AG09309 (cell line): ENCODE data around the gene TMOD1.
"Not testable (repeated sequence)": the region's sequence is repeated elsewhere in the genome, so short reads cannot be mapped to it uniquely, and the experiment has no call there.

Experiments used
- DNase-seq: peaks from one replicate; pipeline ENCODE4 v3.0.0-alpha.2; 2010; ENCODE audit warnings: low read depth
- H3K4me3 ChIP-seq: 2 replicates; pipeline ENCODE4 v1.5.1; 2011; ENCODE audit warnings: mild to moderate bottlenecking, low read depth, low read length, moderate library complexity; ENCODE audit not compliant: control insufficient read depth
- TF ChIP-seq, protein P1 (sequence below): IDR thresholded peaks from 2 replicates; pipeline ENCODE4 v1.5.1; 2011; ENCODE audit warnings: mild to moderate bottlenecking, low read depth, low read length, inconsistent platforms; ENCODE audit not compliant: insufficient read depth, control insufficient read depth; ENCODE audit errors: missing control alignments

TMOD1 gene

DNA sequence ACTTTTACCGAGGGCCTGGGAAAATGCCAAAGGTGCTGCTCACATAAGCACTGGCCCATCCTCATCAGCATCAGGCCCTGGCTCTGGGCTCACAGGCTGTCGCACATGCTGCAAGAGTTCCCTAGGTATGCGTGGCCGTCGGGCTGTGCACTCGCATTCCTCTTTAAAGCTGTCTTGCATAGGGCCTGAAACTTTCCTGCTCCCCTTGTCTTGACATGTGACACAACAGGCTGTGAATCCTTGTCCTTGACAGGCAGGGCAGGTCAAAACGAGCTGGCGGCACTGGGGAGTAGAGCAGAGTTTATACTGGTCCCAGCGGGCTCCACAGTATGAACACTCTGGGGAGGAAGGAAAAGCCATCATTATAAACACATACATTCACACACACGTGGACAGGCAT is 101.0 kb downstream of the TMOD1 start:
- DNase-seq: no peak
- TF ChIP-seq, protein P1, sequence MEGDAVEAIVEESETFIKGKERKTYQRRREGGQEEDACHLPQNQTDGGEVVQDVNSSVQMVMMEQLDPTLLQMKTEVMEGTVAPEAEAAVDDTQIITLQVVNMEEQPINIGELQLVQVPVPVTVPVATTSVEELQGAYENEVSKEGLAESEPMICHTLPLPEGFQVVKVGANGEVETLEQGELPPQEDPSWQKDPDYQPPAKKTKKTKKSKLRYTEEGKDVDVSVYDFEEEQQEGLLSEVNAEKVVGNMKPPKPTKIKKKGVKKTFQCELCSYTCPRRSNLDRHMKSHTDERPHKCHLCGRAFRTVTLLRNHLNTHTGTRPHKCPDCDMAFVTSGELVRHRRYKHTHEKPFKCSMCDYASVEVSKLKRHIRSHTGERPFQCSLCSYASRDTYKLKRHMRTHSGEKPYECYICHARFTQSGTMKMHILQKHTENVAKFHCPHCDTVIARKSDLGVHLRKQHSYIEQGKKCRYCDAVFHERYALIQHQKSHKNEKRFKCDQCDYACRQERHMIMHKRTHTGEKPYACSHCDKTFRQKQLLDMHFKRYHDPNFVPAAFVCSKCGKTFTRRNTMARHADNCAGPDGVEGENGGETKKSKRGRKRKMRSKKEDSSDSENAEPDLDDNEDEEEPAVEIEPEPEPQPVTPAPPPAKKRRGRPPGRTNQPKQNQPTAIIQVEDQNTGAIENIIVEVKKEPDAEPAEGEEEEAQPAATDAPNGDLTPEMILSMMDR: no peak
- no peak overlapping the region for H3K4me3 ChIP-seq

GRCh38 chr9:97604901-97605645 is 103.6 kb downstream of the TMOD1 start:
- no peak overlapping the region for H3K4me3 ChIP-seq
- TF ChIP-seq, protein P1: no peak
- DNase-seq: no peak

GRCh38 chr9:97615439-97616072 is 114.1 kb downstream of the TMOD1 start:
- no peak overlapping the region for H3K4me3 ChIP-seq
- peak; percentile 20 for DNase-seq
- TF ChIP-seq, protein P1: peak; percentile 79

DNA sequence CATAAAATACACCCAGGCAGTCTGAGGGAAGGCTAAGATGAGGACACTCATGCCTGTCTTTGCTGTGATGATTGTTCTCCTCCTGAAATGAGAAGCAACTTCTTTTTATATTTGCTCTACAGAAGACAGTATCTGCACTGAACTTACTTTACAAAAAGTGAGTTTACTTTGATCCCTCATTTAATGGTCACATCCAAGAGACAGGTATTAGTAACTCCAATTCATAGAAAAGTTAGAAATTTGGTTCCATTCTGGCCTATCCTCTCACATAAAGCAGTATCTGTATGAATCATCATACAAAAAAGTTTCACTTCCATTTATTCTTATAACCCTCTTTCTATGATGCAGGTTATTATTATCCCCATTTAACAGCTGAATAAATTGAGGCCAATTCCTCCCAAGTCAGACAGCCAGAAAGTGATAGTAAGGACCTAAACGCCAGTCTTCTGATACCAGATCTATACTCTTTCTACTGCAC is 116.5 kb downstream of the TMOD1 start:
- no peak for DNase-seq
- TF ChIP-seq, protein P1: no peak
- no peak overlapping the region for H3K4me3 ChIP-seq

GRCh38 chr9:97620063-97620462 is 118.6 kb downstream of the TMOD1 start:
- DNase-seq: not testable (repeated sequence)

GRCh38 chr9:97622483-97622882 is 121.0 kb downstream of the TMOD1 start:
- not testable (repeated sequence) for H3K4me3 ChIP-seq, DNase-seq

More at GRCh38 chr9:97620063-97620462, 118.6 kb downstream of the TMOD1 start:
- H3K4me3 ChIP-seq: not testable (repeated sequence)

GRCh38 chr9:97623946-97624345 is 122.5 kb downstream of the TMOD1 start:
- no peak overlapping the region for H3K4me3 ChIP-seq
- TF ChIP-seq, protein P1: no peak
- DNase-seq: no peak

DNA sequence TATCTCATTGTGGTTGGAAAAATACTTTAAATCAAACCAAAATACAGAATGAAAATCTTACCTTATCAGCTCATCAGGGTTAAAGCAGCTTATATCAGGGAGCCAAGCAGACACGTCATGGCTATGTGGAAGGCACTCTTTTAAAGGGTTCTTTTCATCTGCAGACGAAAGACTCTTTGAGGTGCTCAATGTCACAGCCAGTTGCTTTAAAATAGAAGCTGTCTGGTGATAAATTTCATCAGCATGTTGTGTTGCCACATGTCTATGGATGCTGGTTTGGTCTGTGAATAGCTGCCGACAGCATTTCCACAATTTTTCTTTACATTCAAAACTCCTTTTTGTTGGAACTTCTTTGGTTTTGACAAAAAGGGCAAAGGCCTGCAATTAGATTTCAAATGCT is 124.2 kb downstream of the TMOD1 start:
- H3K4me3 ChIP-seq: no peak overlapping the region
- DNase-seq: no peak
- TF ChIP-seq, protein P1: no peak
